Fibroblast of lung (primary cell): Measurements from ENCODE around the gene SH3BP2. TPM values are rescaled to one million over a fixed set of nuclear protein-coding genes. Genes with fewer than 3 reads are reported as not detected.

Experiments
- DNase-seq, 2 donors: peaks; one replicate each; pipeline versions ENCODE4 v3.0.0 to v3.0.0-alpha.2; 2010; ENCODE audit warnings: low read depth in 2 of 2
- H2AFZ ChIP-seq: 2 replicates; pipeline ENCODE4 v1.5.1; 2012; ENCODE audit warnings: low read length, control low read depth, inconsistent platforms
- H3K27ac ChIP-seq: 2 replicates; pipeline ENCODE4 v1.5.1; 2011; ENCODE audit warnings: low read length, control low read depth; ENCODE audit not compliant: insufficient read depth
- H3K27me3 ChIP-seq: 2 replicates; pipeline ENCODE4 v1.5.1; 2011; ENCODE audit warnings: mild to moderate bottlenecking, low read length; ENCODE audit not compliant: control insufficient read depth, insufficient read depth
- H3K36me3 ChIP-seq: 2 replicates; pipeline ENCODE4 v1.5.1; 2011; ENCODE audit warnings: low read length; ENCODE audit not compliant: control insufficient read depth, insufficient read depth
- H3K4me1 ChIP-seq: 2 replicates; pipeline ENCODE4 v1.5.1; 2011; ENCODE audit warnings: low read length; ENCODE audit not compliant: control insufficient read depth, insufficient read depth; ENCODE audit errors: extremely low read depth
- H3K4me2 ChIP-seq: 2 replicates; pipeline ENCODE4 v1.5.1; 2011; ENCODE audit warnings: low read length, control low read depth; ENCODE audit not compliant: insufficient read depth; ENCODE audit errors: extremely low read depth
- H3K4me3 ChIP-seq, 4 experiments: fragments of 200-600 bp in 1 of 4; sonication (generic) in 1 of 4; replicated peaks in 1 of 4; 2 replicates each; pipeline ENCODE4 v1.5.1; 2011 to 2016; ENCODE audit warnings: low read length in 4 of 4, low read depth in 3 of 4, mild to moderate bottlenecking in 3 of 4, control low read depth in 2 of 4, inconsistent platforms in 1 of 4, mixed read lengths in 1 of 4; ENCODE audit not compliant: insufficient read depth in 1 of 4; ENCODE audit errors: control extremely low read depth in 1 of 4
- H3K79me2 ChIP-seq: 2 replicates; pipeline ENCODE4 v1.5.1; 2012; ENCODE audit warnings: mild to moderate bottlenecking, low read length, inconsistent platforms; ENCODE audit not compliant: control insufficient read depth, insufficient read depth
- H3K9ac ChIP-seq: 2 replicates; pipeline ENCODE4 v1.5.1; 2011; ENCODE audit warnings: mild to moderate bottlenecking, low read length, control low read depth; ENCODE audit not compliant: insufficient read depth
- H3K9me3 ChIP-seq: 2 replicates; pipeline ENCODE4 v1.5.1; 2012; ENCODE audit warnings: low read depth, low read length; ENCODE audit not compliant: control insufficient read depth, insufficient read depth
- H4K20me1 ChIP-seq: 2 replicates; pipeline ENCODE4 v1.5.1; 2011; ENCODE audit warnings: low read length; ENCODE audit not compliant: control insufficient read depth, insufficient read depth; ENCODE audit errors: extremely low read depth
- EZH2 ChIP-seq: IDR thresholded peaks from 2 replicates; pipeline ENCODE4 v1.5.1; 2012; ENCODE audit warnings: low read length, control low read depth, mild to moderate bottlenecking; ENCODE audit errors: missing control alignments
- polyA plus RNA-seq, 2 donors: library from polyadenylated mRNA; depleted of rRNA in 1 of 2; stranded (reverse) in 1 of 2; unstranded in 1 of 2; fragments of >200 nt; gene quantifications; 2 replicates each; pipeline ENCODE4 v1.2.1, GENCODE V29; 2011 to 2012; ENCODE audit warnings: missing spikeins in 1 of 2
- total RNA-seq: library from RNA; depleted of rRNA; stranded (reverse); fragments of >200 nt; gene quantifications from 2 replicates; pipeline ENCODE4 v1.2.1, GENCODE V29; 2014
- TF ChIP-seq, protein P1 (sequence below), 2 donors: IDR thresholded peaks in 1 of 2; conservative IDR thresholded peaks in 1 of 2; 1 replicate in 1 of 2; 2 replicates in 1 of 2; pipeline ENCODE4 v1.5.1; 2011 to 2012; ENCODE audit warnings: low read length in 2 of 2, control low read depth in 1 of 2, inconsistent platforms in 1 of 2, low read depth in 1 of 2, mild to moderate bottlenecking in 1 of 2

The SH3BP2 gene
- total and polyA plus RNA-seq, 2 donors (not counting 1 experiment from before 2014, with no cell fraction given) = 8.6 to 14.1 TPM

DNA sequence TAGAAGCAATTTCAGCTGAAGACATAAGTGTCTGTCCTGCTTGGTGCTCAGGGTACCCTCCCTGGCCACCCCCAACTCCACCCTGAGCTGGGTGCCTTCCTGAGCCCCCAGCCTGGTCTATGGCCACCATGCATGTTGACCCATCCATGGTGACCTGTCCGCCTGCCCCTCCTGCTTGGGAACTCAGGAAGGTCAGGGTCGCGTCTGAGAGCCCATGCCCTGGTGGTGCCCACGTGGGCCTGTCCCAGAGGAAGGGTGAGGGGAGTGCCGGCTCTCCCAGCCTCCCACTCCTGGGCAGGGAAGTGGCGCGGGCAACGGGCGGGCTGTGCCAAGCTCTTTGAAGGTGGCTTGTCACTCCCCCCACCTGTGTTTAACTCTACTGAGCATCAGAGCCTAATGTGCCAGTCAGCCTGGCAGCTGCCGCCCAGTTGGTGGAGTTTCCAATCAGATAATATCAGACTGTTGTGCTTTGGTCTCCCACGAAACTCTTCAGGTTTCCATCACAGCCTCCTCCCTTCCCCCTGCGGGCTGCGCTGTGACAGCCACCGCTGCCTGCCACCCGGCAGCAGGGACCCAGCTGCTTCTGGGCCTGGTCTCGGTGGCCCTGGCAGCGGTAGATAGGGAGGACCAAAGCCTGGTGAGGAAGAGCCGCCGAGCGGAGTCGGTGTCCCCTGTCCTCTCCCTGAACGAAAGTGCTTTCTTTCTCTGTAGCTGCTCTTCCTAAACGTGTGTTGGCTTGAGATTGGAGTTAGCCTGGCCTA, 4.8 kb downstream of the SH3BP2 start:
- H4K20me1 ChIP-seq = no peaks in the 10 kb centered on the region
- TF ChIP-seq, protein P1, sequence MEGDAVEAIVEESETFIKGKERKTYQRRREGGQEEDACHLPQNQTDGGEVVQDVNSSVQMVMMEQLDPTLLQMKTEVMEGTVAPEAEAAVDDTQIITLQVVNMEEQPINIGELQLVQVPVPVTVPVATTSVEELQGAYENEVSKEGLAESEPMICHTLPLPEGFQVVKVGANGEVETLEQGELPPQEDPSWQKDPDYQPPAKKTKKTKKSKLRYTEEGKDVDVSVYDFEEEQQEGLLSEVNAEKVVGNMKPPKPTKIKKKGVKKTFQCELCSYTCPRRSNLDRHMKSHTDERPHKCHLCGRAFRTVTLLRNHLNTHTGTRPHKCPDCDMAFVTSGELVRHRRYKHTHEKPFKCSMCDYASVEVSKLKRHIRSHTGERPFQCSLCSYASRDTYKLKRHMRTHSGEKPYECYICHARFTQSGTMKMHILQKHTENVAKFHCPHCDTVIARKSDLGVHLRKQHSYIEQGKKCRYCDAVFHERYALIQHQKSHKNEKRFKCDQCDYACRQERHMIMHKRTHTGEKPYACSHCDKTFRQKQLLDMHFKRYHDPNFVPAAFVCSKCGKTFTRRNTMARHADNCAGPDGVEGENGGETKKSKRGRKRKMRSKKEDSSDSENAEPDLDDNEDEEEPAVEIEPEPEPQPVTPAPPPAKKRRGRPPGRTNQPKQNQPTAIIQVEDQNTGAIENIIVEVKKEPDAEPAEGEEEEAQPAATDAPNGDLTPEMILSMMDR (conservative IDR thresholded peaks at IDR 0.05 in 1 of 2, IDR thresholded peaks at IDR 0.05 in 1 of 2; ENCODE audit: low read depth in 1 of 2, low read length in 2 of 2) = no peak
- no peak for TF ChIP-seq EZH2
- no peak for DNase-seq
- H3K36me3 ChIP-seq = peaks cover 2% of the 10 kb centered on the region
- H3K79me2 ChIP-seq = peaks cover 8% of the 10 kb centered on the region
- no peak overlapping the region for H2AFZ ChIP-seq
- H3K27me3 ChIP-seq = no peaks in the 10 kb centered on the region
- H3K4me1 ChIP-seq = peaks cover 33% of the 10 kb centered on the region
- H3K9ac ChIP-seq = no peak overlapping the region
- no peaks in the 10 kb centered on the region for H3K9me3 ChIP-seq
- no peak overlapping the region for H3K27ac ChIP-seq
- H3K4me2 ChIP-seq = no peak overlapping the region
- no peak overlapping the region for H3K4me3 ChIP-seq

DNA sequence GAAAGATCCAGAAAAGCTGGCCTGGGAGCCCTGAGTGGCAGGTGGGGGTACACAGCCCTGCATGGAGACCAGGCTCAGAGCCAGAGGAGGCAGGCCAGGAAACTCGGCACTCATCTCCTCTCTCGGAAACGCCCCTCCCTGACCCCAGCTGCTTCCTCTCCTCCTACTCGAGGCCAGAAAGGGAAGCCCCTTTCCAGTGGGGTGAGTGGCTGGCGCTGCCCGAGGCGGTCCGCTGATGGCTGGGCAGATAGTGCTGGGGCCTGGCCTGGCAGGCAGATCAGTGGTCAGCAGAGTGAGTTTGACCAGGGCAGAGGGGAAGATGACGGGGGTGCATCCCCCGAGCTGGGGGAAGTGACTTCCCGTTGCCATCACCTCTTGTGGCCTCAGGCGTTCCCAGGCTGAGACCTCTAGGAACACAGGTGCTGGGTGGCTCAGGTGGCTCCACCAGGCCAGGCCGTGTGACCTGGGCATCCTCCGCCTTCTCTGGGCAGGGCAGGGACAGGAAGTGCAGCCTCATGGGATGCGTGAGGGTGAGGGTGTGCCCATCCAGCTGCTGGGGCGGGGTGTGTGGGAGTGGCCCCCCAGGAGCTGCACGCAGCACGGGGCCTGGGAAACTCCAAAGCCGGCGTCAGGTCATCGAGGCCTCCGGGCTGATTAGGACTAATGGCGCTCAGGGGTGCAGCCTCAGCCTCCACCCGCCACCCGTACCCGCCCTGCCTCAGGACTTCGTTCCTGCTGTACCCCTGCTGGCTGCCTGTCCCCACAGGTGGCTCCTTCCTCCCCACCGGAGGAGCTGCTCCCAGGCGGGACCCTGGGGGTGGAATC, 5.7 kb downstream of the SH3BP2 start:
- peaks cover 2% of the 10 kb centered on the region for H3K36me3 ChIP-seq
- H3K9ac ChIP-seq = no peak overlapping the region
- peaks cover 32% of the 10 kb centered on the region for H3K4me1 ChIP-seq
- no peaks in the 10 kb centered on the region for H4K20me1 ChIP-seq
- H3K27me3 ChIP-seq = no peaks in the 10 kb centered on the region
- H3K27ac ChIP-seq = no peak overlapping the region
- H3K9me3 ChIP-seq = no peaks in the 10 kb centered on the region
- H3K4me2 ChIP-seq = no peak overlapping the region
- peaks cover 9% of the 10 kb centered on the region for H3K79me2 ChIP-seq
- no peak overlapping the region for H2AFZ ChIP-seq
- no peak overlapping the region for H3K4me3 ChIP-seq
- TF ChIP-seq, protein P1 (conservative IDR thresholded peaks at IDR 0.05 in 1 of 2, IDR thresholded peaks at IDR 0.05 in 1 of 2; ENCODE audit: low read depth in 1 of 2, low read length in 2 of 2) = no peak
- TF ChIP-seq EZH2 = no peak
- DNase-seq = peak in 1 of 2 donors; percentile 18

DNA sequence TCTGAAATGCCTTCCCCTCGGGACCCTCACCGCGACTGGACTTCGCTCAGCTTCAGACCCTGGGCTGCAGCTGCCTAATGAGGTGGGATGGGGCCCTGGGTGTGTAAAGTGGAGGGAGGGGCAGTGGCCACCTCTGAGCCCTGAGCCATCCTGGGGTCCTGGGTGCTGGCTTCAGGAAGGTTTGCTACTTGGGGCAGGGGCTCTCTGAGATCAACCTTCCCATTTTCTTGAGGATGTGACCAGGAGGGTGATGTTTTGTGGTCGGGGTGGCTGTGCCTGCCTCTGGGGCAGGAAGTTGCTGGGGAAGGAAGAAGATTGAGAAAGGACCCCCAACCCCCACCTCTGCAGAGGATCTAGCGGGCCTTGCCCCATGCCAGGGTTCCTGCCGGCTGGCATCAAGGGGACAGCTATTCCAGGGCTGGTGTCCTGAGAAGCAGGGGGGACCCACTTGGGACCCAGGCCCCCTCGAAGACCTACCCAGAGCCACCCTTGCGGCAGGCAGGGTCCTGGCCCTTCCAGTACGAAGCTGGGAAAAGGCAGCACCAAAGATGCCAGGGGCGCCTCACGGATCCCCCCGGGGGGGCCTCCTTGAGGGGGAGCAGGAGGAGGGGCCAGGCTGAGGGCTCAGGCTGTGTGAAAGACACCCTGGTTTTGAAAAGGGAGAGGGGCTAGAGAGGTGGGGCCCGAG, 6.5 kb downstream of the SH3BP2 start:
- DNase-seq = no peak
- Histone ChIP-seq H3K79me2 (peaks cover 6% of the 10 kb centered on the region), H3K9ac (no peak overlapping the region), H3K4me2 (no peak overlapping the region), H3K36me3 (peaks cover 2% of the 10 kb centered on the region), H3K4me3 (no peak overlapping the region), H3K27ac (no peak overlapping the region), H3K27me3 (no peaks in the 10 kb centered on the region), H3K9me3 (no peaks in the 10 kb centered on the region), H2AFZ (no peak overlapping the region), H3K4me1 (peaks cover 25% of the 10 kb centered on the region), H4K20me1 (no peaks in the 10 kb centered on the region)
- TF ChIP-seq, protein P1 (conservative IDR thresholded peaks at IDR 0.05 in 1 of 2, IDR thresholded peaks at IDR 0.05 in 1 of 2; ENCODE audit: low read depth in 1 of 2, low read length in 2 of 2) = no peak
- TF ChIP-seq EZH2 = no peak
